Measurements from ENCODE around the gene TLCD4. TPM values are rescaled to one million over a fixed set of nuclear protein-coding genes. Genes with fewer than 3 reads are reported as not detected.

Gene TLCD4
- total and polyA plus RNA-seq, 2 of the 13 experiments (the other 11 are each of a cell fraction or from before 2014, with no cell fraction given) = 4.7 to 14.5 TPM

- no peak for TF ChIP-seq JUN (CRISPR knock-in tag; IDR thresholded peaks at IDR 0.05)
- no peak for TF ChIP-seq ZHX1 (CRISPR knock-in tag; IDR thresholded peaks at IDR 0.05; ENCODE audit: low read depth)
- TF ChIP-seq ZNF367 (CRISPR knock-in tag; IDR thresholded peaks at IDR 0.05; ENCODE audit: borderline replicate concordance) = no peak
- no peak for TF ChIP-seq ZSCAN22 (CRISPR knock-in tag; IDR thresholded peaks at IDR 0.05)
- no peak for TF ChIP-seq ZNF143 (CRISPR knock-in tag; IDR thresholded peaks at IDR 0.05)
- no peak for TF ChIP-seq AKAP8 (CRISPR knock-in tag; IDR thresholded peaks at IDR 0.05)
- no peak for TF ChIP-seq SIN3A (IDR thresholded peaks at IDR 0.05; ENCODE audit: borderline replicate concordance, low read depth, low read length)
- no peak for TF ChIP-seq ETV6 (CRISPR knock-in tag; conservative IDR thresholded peaks at IDR 0.05)
- TF ChIP-seq ZBTB37 (CRISPR knock-in tag; IDR thresholded peaks at IDR 0.05) = no peak
- TF ChIP-seq ZFP82 (CRISPR knock-in tag; IDR thresholded peaks at IDR 0.05; ENCODE audit: borderline replicate concordance) = no peak
- no peak for TF ChIP-seq ZNF337 (CRISPR knock-in tag; IDR thresholded peaks at IDR 0.05; ENCODE audit: borderline replicate concordance, low read depth)
- TF ChIP-seq ZNF276 (CRISPR knock-in tag; IDR thresholded peaks at IDR 0.05; ENCODE audit: low read depth) = no peak
- TF ChIP-seq, protein P1, sequence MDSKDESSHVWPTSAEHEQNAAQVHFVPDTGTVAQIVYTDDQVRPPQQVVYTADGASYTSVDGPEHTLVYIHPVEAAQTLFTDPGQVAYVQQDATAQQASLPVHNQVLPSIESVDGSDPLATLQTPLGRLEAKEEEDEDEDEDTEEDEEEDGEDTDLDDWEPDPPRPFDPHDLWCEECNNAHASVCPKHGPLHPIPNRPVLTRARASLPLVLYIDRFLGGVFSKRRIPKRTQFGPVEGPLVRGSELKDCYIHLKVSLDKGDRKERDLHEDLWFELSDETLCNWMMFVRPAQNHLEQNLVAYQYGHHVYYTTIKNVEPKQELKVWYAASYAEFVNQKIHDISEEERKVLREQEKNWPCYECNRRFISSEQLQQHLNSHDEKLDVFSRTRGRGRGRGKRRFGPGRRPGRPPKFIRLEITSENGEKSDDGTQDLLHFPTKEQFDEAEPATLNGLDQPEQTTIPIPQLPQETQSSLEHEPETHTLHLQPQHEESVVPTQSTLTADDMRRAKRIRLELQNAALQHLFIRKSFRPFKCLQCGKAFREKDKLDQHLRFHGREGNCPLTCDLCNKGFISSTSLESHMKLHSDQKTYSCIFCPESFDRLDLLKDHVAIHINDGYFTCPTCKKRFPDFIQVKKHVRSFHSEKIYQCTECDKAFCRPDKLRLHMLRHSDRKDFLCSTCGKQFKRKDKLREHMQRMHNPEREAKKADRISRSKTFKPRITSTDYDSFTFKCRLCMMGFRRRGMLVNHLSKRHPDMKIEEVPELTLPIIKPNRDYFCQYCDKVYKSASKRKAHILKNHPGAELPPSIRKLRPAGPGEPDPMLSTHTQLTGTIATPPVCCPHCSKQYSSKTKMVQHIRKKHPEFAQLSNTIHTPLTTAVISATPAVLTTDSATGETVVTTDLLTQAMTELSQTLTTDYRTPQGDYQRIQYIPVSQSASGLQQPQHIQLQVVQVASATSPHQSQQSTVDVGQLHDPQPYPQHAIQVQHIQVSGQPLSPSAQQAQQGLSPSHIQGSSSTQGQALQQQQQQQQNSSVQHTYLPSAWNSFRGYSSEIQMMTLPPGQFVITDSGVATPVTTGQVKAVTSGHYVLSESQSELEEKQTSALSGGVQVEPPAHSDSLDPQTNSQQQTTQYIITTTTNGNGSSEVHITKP (CRISPR knock-in tag; IDR thresholded peaks at IDR 0.05; ENCODE audit: low read depth) = no peak
- no peak for TF ChIP-seq LRRFIP1 (CRISPR knock-in tag; conservative IDR thresholded peaks at IDR 0.05)
- TF ChIP-seq ZNF672 (CRISPR knock-in tag; IDR thresholded peaks at IDR 0.05) = no peak
- no peak for TF ChIP-seq CBX2 (IDR thresholded peaks at IDR 0.05; ENCODE audit: low read depth, low read length)
- TF ChIP-seq CBX2 (CRISPR knock-in tag; IDR thresholded peaks at IDR 0.05; ENCODE audit: low read depth) = no peak
These were observed 48.0 kb upstream of the TLCD4 start (continued) for GRCh38 chr1:95068956-95069709.
